Caco-2 (cell line): Measurements from ENCODE around the gene RASGEF1C. TPM values are rescaled to one million over a fixed set of nuclear protein-coding genes. Genes with fewer than 3 reads are reported as not detected.

ENCODE experiments used
- BruUV-seq: library from RNA; stranded (reverse); fragments of 400-500 nt; replicated peaks from 2 replicates; lab custom pipeline; 2021; lab: Mats Ljungman, UMichigan
- CTCF ChIA-PET: fragments of 300-600 bp; sonication (Branson Sonifier 250); formaldehyde crosslinking; loops from one replicate; lab custom pipeline; 2022; ENCODE audit warnings: antibody characterized with exemption; lab: Charles Lee
- POLR2A ChIA-PET: fragments of 300-600 bp; sonication (Branson Sonifier 250); formaldehyde crosslinking; loops from one replicate; lab custom pipeline; 2022; ENCODE audit warnings: antibody characterized with exemption; lab: Charles Lee
- DNase-seq, 2 experiments: peaks; one replicate each; pipeline versions ENCODE4 v3.0.0 to v3.0.0-alpha.2; 2020 to 2022
- H3K27me3 ChIP-seq: replicated peaks from 2 replicates; pipeline ENCODE4 v1.6.0; 2011; ENCODE audit warnings: low read length; ENCODE audit not compliant: control insufficient read depth, insufficient read depth
- H3K36me3 ChIP-seq: 2 replicates; pipeline ENCODE4 v1.5.1; 2011; ENCODE audit warnings: low read length; ENCODE audit not compliant: control insufficient read depth, insufficient read depth
- H3K4me1 ChIP-seq: fragments of 250-450 bp; sonication (Bioruptor Pico); 2 replicates; pipeline ENCODE4 v1.5.1; 2020; ENCODE audit warnings: mild to moderate bottlenecking
- H3K4me3 ChIP-seq: 2 replicates; pipeline ENCODE4 v1.5.1; 2011; ENCODE audit warnings: low read depth, mild to moderate bottlenecking, control low read depth, low read length
- H3K9me3 ChIP-seq: fragments of 250-450 bp; sonication (Bioruptor Pico); 2 replicates; pipeline ENCODE4 v1.5.1; 2020; ENCODE audit warnings: mild to moderate bottlenecking, moderate library complexity
- H3K27ac Mint-ChIP-seq: one replicate; pipeline ENCODE4 v1.8.0; 2022; ENCODE audit warnings: mixed read lengths; ENCODE audit not compliant: unreplicated experiment
- H3K27me3 Mint-ChIP-seq: one replicate; pipeline ENCODE4 v1.8.0; 2022; ENCODE audit warnings: mixed read lengths; ENCODE audit not compliant: insufficient read depth, unreplicated experiment
- H3K36me3 Mint-ChIP-seq: one replicate; pipeline ENCODE4 v1.8.0; 2022; ENCODE audit warnings: mild to moderate bottlenecking, mixed read lengths; ENCODE audit not compliant: insufficient read depth, unreplicated experiment
- H3K4me1 Mint-ChIP-seq: one replicate; pipeline ENCODE4 v1.8.0; 2022; ENCODE audit warnings: low read depth, mixed read lengths; ENCODE audit not compliant: unreplicated experiment
- H3K4me3 Mint-ChIP-seq: one replicate; pipeline ENCODE4 v1.8.0; 2022; ENCODE audit warnings: mild to moderate bottlenecking, moderate library complexity, mixed read lengths; ENCODE audit not compliant: unreplicated experiment
- H3K9me3 Mint-ChIP-seq: one replicate; pipeline ENCODE4 v1.8.0; 2022; ENCODE audit warnings: mixed read lengths; ENCODE audit not compliant: unreplicated experiment
- CTCF ChIP-seq, 2 experiments: fragments of 200-600 bp in 1 of 2; IDR thresholded peaks; 1 replicate in 1 of 2; 2 replicates in 1 of 2; pipeline versions ENCODE4 v1.5.1 to v1.8.0; 2011 to 2022; ENCODE audit warnings: antibody characterized with exemption in 1 of 2, control low read depth in 1 of 2, inconsistent platforms in 1 of 2, low read depth in 1 of 2, low read length in 1 of 2, mild to moderate bottlenecking in 1 of 2, moderate library complexity in 1 of 2; ENCODE audit not compliant: insufficient read depth in 1 of 2, severe bottlenecking in 1 of 2, unreplicated experiment in 1 of 2
- intact Hi-C: fragments of 100-400 bp; cut with micrococcal nuclease; formaldehyde crosslinking; loops from one replicate; pipeline ENCODE4 v1.10.0; 2022; ENCODE audit not compliant: unreplicated experiment
- total RNA-seq: library from RNA; stranded (reverse); gene quantifications from 2 replicates; pipeline ENCODE4 v1.2.3, GENCODE V29; 2022

Gene RASGEF1C
- total RNA-seq, 1 experiment from 2014 or later, result not detected

- peaks cover 13% of the 10 kb centered on the region for H3K27me3 Mint-ChIP-seq
- POLR2A ChIA-PET, result no interaction called here
Observed at GRCh38 chr5:180100621-180101450, 108.2 kb downstream of the RASGEF1C start.

GRCh38 chr5:180099733-180100611, 109.0 kb downstream of the RASGEF1C start:
- Mint-ChIP-seq H3K36me3 (no peaks in the 10 kb centered on the region), H3K27me3 (peaks cover 13% of the 10 kb centered on the region), H3K4me3 (no peak overlapping the region), H3K27ac (no peak overlapping the region), H3K4me1 (no peaks in the 10 kb centered on the region), H3K9me3 (no peaks in the 10 kb centered on the region)
- DNase-seq, result no peak
- H3K9me3 ChIP-seq, result no peaks in the 10 kb centered on the region
- no peak for TF ChIP-seq CTCF (IDR thresholded peaks at IDR 0.05; ENCODE audit: insufficient read depth in 1 of 2, low read depth in 1 of 2, low read length in 1 of 2, severe bottlenecking in 1 of 2, unreplicated experiment in 1 of 2)
- H3K36me3 ChIP-seq, result no peaks in the 10 kb centered on the region
- intact Hi-C loops, result no loop called here
- H3K4me1 ChIP-seq, result no peaks in the 10 kb centered on the region
- no peak overlapping the region for H3K4me3 ChIP-seq
- BruUV-seq, result no TSS peak
- POLR2A ChIA-PET, result no interaction called here
- H3K27me3 ChIP-seq, result no peaks in the 10 kb centered on the region; the same call in 1 of the 2 replicates
- CTCF ChIA-PET, result no interaction called here

More at GRCh38 chr5:180100621-180101450, 108.2 kb downstream of the RASGEF1C start:
- intact Hi-C loops, result no loop called here
- DNase-seq, result no peak
- CTCF ChIA-PET, result no interaction called here
- Histone ChIP-seq H3K27me3 (no peaks in the 10 kb centered on the region; the same call in 1 of the 2 replicates), H3K36me3 (no peaks in the 10 kb centered on the region), H3K9me3 (no peaks in the 10 kb centered on the region), H3K4me1 (no peaks in the 10 kb centered on the region), H3K4me3 (no peak overlapping the region)
- H3K36me3 Mint-ChIP-seq, result no peaks in the 10 kb centered on the region
- H3K9me3 Mint-ChIP-seq, result peaks cover under 1% of the 10 kb centered on the region
- no peak overlapping the region for H3K4me3 Mint-ChIP-seq
- no TSS peak for BruUV-seq
- H3K4me1 Mint-ChIP-seq, result no peaks in the 10 kb centered on the region
- TF ChIP-seq CTCF (IDR thresholded peaks at IDR 0.05; ENCODE audit: insufficient read depth in 1 of 2, low read depth in 1 of 2, low read length in 1 of 2, severe bottlenecking in 1 of 2, unreplicated experiment in 1 of 2), result no peak
- no peak overlapping the region for H3K27ac Mint-ChIP-seq

GRCh38 chr5:180098991-180099732, 109.8 kb downstream of the RASGEF1C start:
- Histone ChIP-seq H3K4me1 (no peaks in the 10 kb centered on the region), H3K36me3 (no peaks in the 10 kb centered on the region), H3K4me3 (no peak overlapping the region), H3K27me3 (no peaks in the 10 kb centered on the region; the same call in 1 of the 2 replicates), H3K9me3 (no peaks in the 10 kb centered on the region)
- ChIA-PET POLR2A (no interaction called here), CTCF (no interaction called here)
- BruUV-seq, result no TSS peak
- no peak for DNase-seq
- intact Hi-C loops, result no loop called here
- H3K9me3 Mint-ChIP-seq, result no peaks in the 10 kb centered on the region
- H3K27ac Mint-ChIP-seq, result no peak overlapping the region
- H3K4me1 Mint-ChIP-seq, result no peaks in the 10 kb centered on the region
- TF ChIP-seq CTCF (IDR thresholded peaks at IDR 0.05; ENCODE audit: insufficient read depth in 1 of 2, low read depth in 1 of 2, low read length in 1 of 2, severe bottlenecking in 1 of 2, unreplicated experiment in 1 of 2), result no peak
- H3K36me3 Mint-ChIP-seq, result no peaks in the 10 kb centered on the region
- peaks cover 13% of the 10 kb centered on the region for H3K27me3 Mint-ChIP-seq
- H3K4me3 Mint-ChIP-seq, result no peak overlapping the region
